Spleen (tissue), 11 donors: ENCODE data around the gene RABGGTA. TPM values are rescaled to one million over a fixed set of nuclear protein-coding genes. Genes with fewer than 3 reads are reported as not detected.

ENCODE experiments used
- DNase-seq: peaks from one replicate; pipeline ENCODE4 v3.0.0-alpha.2; 2020
- H3K27ac ChIP-seq, 8 donors: fragments of 200-600 bp; sonication (generic) in 7 of 8; 1 replicate in 4 of 8; 2 replicates in 4 of 8; pipeline versions ENCODE4 v1.5.0 to v1.8.0; 2016 to 2021; ENCODE audit warnings: inconsistent platforms in 4 of 8, mild to moderate bottlenecking in 4 of 8, moderate library complexity in 1 of 8
- H3K27me3 ChIP-seq, 7 donors: fragments of 200-600 bp; sonication (generic) in 6 of 7; replicated peaks in 1 of 7; 1 replicate in 4 of 7; 2 replicates in 3 of 7; pipeline versions ENCODE4 v1.5.0 to v1.8.0; 2016 to 2021; ENCODE audit warnings: inconsistent platforms in 3 of 7, mild to moderate bottlenecking in 1 of 7
- H3K36me3 ChIP-seq, 6 donors: fragments of 200-600 bp; sonication (generic) in 5 of 6; 1 replicate in 4 of 6; 2 replicates in 2 of 6; pipeline versions ENCODE4 v1.5.0 to v1.8.0; 2016 to 2021; ENCODE audit warnings: inconsistent platforms in 2 of 6
- H3K4me1 ChIP-seq, 6 donors: fragments of 200-600 bp; sonication (generic) in 5 of 6; 1 replicate in 3 of 6; 2 replicates in 3 of 6; pipeline versions ENCODE4 v1.5.0 to v1.8.0; 2016 to 2021; ENCODE audit warnings: inconsistent platforms in 3 of 6
- H3K4me3 ChIP-seq, 8 donors: fragments of 200-600 bp; sonication (generic) in 7 of 8; 1 replicate in 4 of 8; 2 replicates in 4 of 8; pipeline versions ENCODE4 v1.5.0 to v1.8.0; 2016 to 2021; ENCODE audit warnings: inconsistent platforms in 4 of 8, mild to moderate bottlenecking in 4 of 8, moderate library complexity in 2 of 8
- H3K9me3 ChIP-seq, 8 donors: fragments of 200-600 bp; sonication (generic) in 7 of 8; 1 replicate in 4 of 8; 2 replicates in 4 of 8; pipeline versions ENCODE4 v1.5.0 to v1.8.0; 2016 to 2021; ENCODE audit warnings: inconsistent platforms in 4 of 8
- CTCF ChIP-seq, 11 experiments: fragments of 200-600 bp in 7 of 11; fragments of 450-650 bp in 4 of 11; sonication (generic) in 4 of 11; IDR thresholded peaks in 8 of 11; conservative IDR thresholded peaks in 3 of 11; 1 replicate in 7 of 11; 2 replicates in 4 of 11; pipeline versions ENCODE4 v1.4.0 to v1.8.0; 2016 to 2021; ENCODE audit warnings: antibody characterized with exemption in 11 of 11, inconsistent platforms in 4 of 11, mild to moderate bottlenecking in 1 of 11
- POLR2A ChIP-seq, 3 donors: fragments of 450-650 bp; IDR thresholded peaks; one replicate each; pipeline ENCODE4 v1.5.1; 2017; ENCODE audit warnings: antibody characterized with exemption in 3 of 3, mild to moderate bottlenecking in 1 of 3
- POLR2AphosphoS5 ChIP-seq, 3 donors: sonication (generic); formaldehyde crosslinking; IDR thresholded peaks; one replicate each; pipeline ENCODE4 v1.5.1; 2017; ENCODE audit warnings: antibody characterized with exemption in 3 of 3
- WGBS, 5 donors: extraction: QIAGEN DNeasy Blood & Tissue Kit in 3 of 5; methylation state at CpG; one replicate each; pipeline versions ENCODE4 v1.1.5 to v1.1.7; 2013 to 2018; 5-methylcytosine and 5-hydroxymethylcytosine counted together
- intact Hi-C: fragments of 100-400 bp; cut with DNase I; formaldehyde crosslinking; loops from one replicate; pipeline ENCODE4 v1.15.0; 2023; ENCODE audit warnings: low total_unique reads
- polyA plus RNA-seq, 3 donors: library from polyadenylated mRNA; stranded (reverse); fragments of 200-250 nt; gene quantifications; one replicate each; pipeline ENCODE4 v1.2.1, GENCODE V29; 2013
- total RNA-seq, 7 donors: library from RNA; depleted of rRNA in 3 of 7; stranded (reverse); fragments of >200 nt in 3 of 7; fragmentation: NEBNext Ultra II Directional in 4 of 7; extraction: Animal tissue kit (Norgen Biotek cat#: 25700) in 4 of 7; gene quantifications; one replicate each; pipeline versions ENCODE4 v1.1.0 to v1.2.1, GENCODE V29; 2016 to 2021
- donor health status: healthy with polysubstance abuse.
- donor health status: DM: no; HTN: no; CAD: no; lungs with moderate emphysema.
- donor health status: DM: no; HTN: no; CAD: no.
- donor health status: Bipolar disorder and iron deficiency.
- donor health status: healthy.
- donor health status: DM: no; HTN: no; CAD: no.
- donor health status: DM: yes; HTN: yes; CAD: no.

The RABGGTA gene
- total and polyA plus RNA-seq, 10 donors: 22.5 to 63.0 (median 47.0) TPM

GRCh38 chr14:24254630-24255392 is 16.6 kb downstream of the RABGGTA start:
- Histone ChIP-seq H3K4me1 (peaks cover 0 to 15% (median 0%) of the 10 kb centered on the region in 6 donors), H3K27me3 (no peaks in the 10 kb centered on the region), H3K9me3 (no peaks in the 10 kb centered on the region), H3K36me3 (peaks cover 0 to 70% (median 6%) of the 10 kb centered on the region in 6 donors), H3K4me3 (no peak overlapping the region), H3K27ac (no peak overlapping the region)
- intact Hi-C loops: no loop called here
- 95 to 97% (median 95%) methylated on average over 12 to 19 of the region's 19 CpGs for WGBS, 5 donors
- DNase-seq: peak; percentile 68
- TF ChIP-seq CTCF (IDR thresholded peaks at IDR 0.05 in 8 of 11, conservative IDR thresholded peaks at IDR 0.05 in 3 of 11): no peak
- no peak for TF ChIP-seq POLR2AphosphoS5 (IDR thresholded peaks at IDR 0.05)
- no peak for TF ChIP-seq POLR2A (IDR thresholded peaks at IDR 0.05)

GRCh38 chr14:24253936-24254335 is 17.5 kb downstream of the RABGGTA start:
- no peaks in the 10 kb centered on the region for H3K9me3 ChIP-seq
- H3K4me3 ChIP-seq: no peak overlapping the region
- H3K36me3 ChIP-seq: peaks cover 0 to 66% (median 6%) of the 10 kb centered on the region in 6 donors
- TF ChIP-seq POLR2AphosphoS5 (IDR thresholded peaks at IDR 0.05) (no peak), CTCF (IDR thresholded peaks at IDR 0.05 in 8 of 11, conservative IDR thresholded peaks at IDR 0.05 in 3 of 11) (no peak), POLR2A (IDR thresholded peaks at IDR 0.05) (no peak)
- H3K27me3 ChIP-seq: no peaks in the 10 kb centered on the region
- H3K27ac ChIP-seq: no peak overlapping the region
- intact Hi-C loops: no loop called here
- DNase-seq: peak; percentile 51
- H3K4me1 ChIP-seq: peaks cover 0 to 15% (median 0%) of the 10 kb centered on the region in 6 donors
- WGBS, 5 donors: 83 to 96% (median 86%) methylated on average over 7 of the region's 7 CpGs

GRCh38 chr14:24252289-24253124 is 18.9 kb downstream of the RABGGTA start:
- Histone ChIP-seq H3K4me1 (peaks cover 0 to 17% (median 0%) of the 10 kb centered on the region in 6 donors), H3K27ac (peak overlapping the region in 2 of 8 donors; percentile 14 to 36), H3K36me3 (peaks cover 0 to 59% (median 6%) of the 10 kb centered on the region in 6 donors), H3K4me3 (no peak overlapping the region), H3K9me3 (no peaks in the 10 kb centered on the region), H3K27me3 (no peaks in the 10 kb centered on the region)
- peak; percentile 51 for DNase-seq
- no peak for TF ChIP-seq CTCF (IDR thresholded peaks at IDR 0.05 in 8 of 11, conservative IDR thresholded peaks at IDR 0.05 in 3 of 11)
- TF ChIP-seq POLR2A (IDR thresholded peaks at IDR 0.05): no peak
- no peak for TF ChIP-seq POLR2AphosphoS5 (IDR thresholded peaks at IDR 0.05)
- 80 to 87% (median 85%) methylated on average over 9 to 11 of the region's 11 CpGs for WGBS, 5 donors
- intact Hi-C loops: no loop called here
